OCI-LY7 (cell line): Measurements from ENCODE around the gene TARS3. TPM values are rescaled to one million over a fixed set of nuclear protein-coding genes. Genes with fewer than 3 reads are reported as not detected.

ENCODE experiments used
- BruUV-seq: library from RNA; stranded (reverse); fragments of 400-500 nt; replicated peaks from 2 replicates; lab custom pipeline; 2021; lab: Mats Ljungman, UMichigan
- CTCF ChIA-PET: fragments of 300-600 bp; sonication (Branson Sonifier 250); formaldehyde crosslinking; loops from one replicate; lab custom pipeline; 2022; ENCODE audit warnings: antibody characterized with exemption; ENCODE audit not compliant: unreplicated experiment; lab: Charles Lee
- POLR2A ChIA-PET: fragments of 300-600 bp; sonication (Branson Sonifier 250); formaldehyde crosslinking; loops from one replicate; lab custom pipeline; 2022; ENCODE audit warnings: antibody characterized with exemption; lab: Charles Lee
- DNase-seq: peaks from one replicate; pipeline ENCODE4 v3.0.0-alpha.2; 2015; ENCODE audit warnings: low spot score
- H2AFZ ChIP-seq: fragments of 200-600 bp; sonication (generic), shearing (Covaris generic); 2 replicates; pipeline ENCODE4 v1.6.1; 2014; ENCODE audit warnings: mild to moderate bottlenecking, antibody characterized with exemption, low read length, moderate library complexity
- H3K27ac ChIP-seq: fragments of 200-600 bp; sonication (generic); 2 replicates; pipeline ENCODE4 v1.5.1; 2014; ENCODE audit warnings: mixed run types, low read depth, mild to moderate bottlenecking, moderate library complexity, low read length, inconsistent platforms; ENCODE audit not compliant: poor library complexity, severe bottlenecking
- H3K36me3 ChIP-seq: fragments of 200-600 bp; sonication (generic); 2 replicates; pipeline ENCODE4 v1.6.1; 2014; ENCODE audit warnings: mild to moderate bottlenecking, antibody characterized with exemption, low read length, moderate library complexity, mixed read lengths; ENCODE audit not compliant: insufficient read depth
- H3K4me1 ChIP-seq: fragments of 200-600 bp; sonication (generic); 2 replicates; pipeline ENCODE4 v1.5.1; 2014; ENCODE audit warnings: mild to moderate bottlenecking, low read length; ENCODE audit not compliant: insufficient read depth, poor library complexity, severe bottlenecking
- H3K4me2 ChIP-seq: fragments of 200-600 bp; sonication (generic); 2 replicates; pipeline ENCODE4 v1.6.1; 2014; ENCODE audit warnings: mild to moderate bottlenecking, low read length
- H3K4me3 ChIP-seq: fragments of 200-600 bp; sonication (generic); 2 replicates; pipeline ENCODE4 v1.5.1; 2014; ENCODE audit warnings: mild to moderate bottlenecking, low read depth, low read length; ENCODE audit not compliant: poor library complexity, severe bottlenecking
- H3K79me2 ChIP-seq: fragments of 200-600 bp; sonication (generic); 2 replicates; pipeline ENCODE4 v1.6.1; 2016; ENCODE audit warnings: low read depth, mild to moderate bottlenecking, low read length, moderate library complexity, mixed read lengths; ENCODE audit not compliant: insufficient read depth
- H3K9me2 ChIP-seq: fragments of 200-600 bp; sonication (generic); 2 replicates; pipeline ENCODE4 v1.6.1; 2016; ENCODE audit warnings: mild to moderate bottlenecking, low read length, mixed read lengths; ENCODE audit not compliant: insufficient read depth
- H3K9me3 ChIP-seq: fragments of 200-600 bp; sonication (generic); 2 replicates; pipeline ENCODE4 v1.6.1; 2014; ENCODE audit warnings: mild to moderate bottlenecking, mixed run types, low read length, mixed read lengths
- H4K20me1 ChIP-seq: fragments of 200-600 bp; sonication (generic); 2 replicates; pipeline ENCODE4 v1.6.1; 2014; ENCODE audit warnings: mild to moderate bottlenecking, antibody characterized with exemption, low read length, moderate library complexity, mixed read lengths; ENCODE audit not compliant: insufficient read depth
- CTCF ChIP-seq: fragments of 200-600 bp; sonication (generic); conservative IDR thresholded peaks from 2 replicates; pipeline ENCODE4 v1.5.1; 2014; ENCODE audit warnings: mild to moderate bottlenecking, antibody characterized with exemption, low read length, moderate library complexity, mixed read lengths
- EZH2phosphoT487 ChIP-seq: fragments of 200-600 bp; sonication (generic); IDR thresholded peaks from 2 replicates; pipeline ENCODE4 v1.6.1; 2018; ENCODE audit warnings: low read depth, borderline replicate concordance, mild to moderate bottlenecking, mixed run types, antibody characterized with exemption, low read length, moderate library complexity, mixed read lengths
- intact Hi-C: fragments of 100-400 bp; cut with micrococcal nuclease; formaldehyde crosslinking; loops from one replicate; pipeline ENCODE4 v1.10.0; 2022; ENCODE audit not compliant: unreplicated experiment
- total RNA-seq, 2 experiments: library from RNA; depleted of rRNA in 1 of 2; stranded (reverse); fragments of >200 nt in 1 of 2; shearing (Covaris generic) in 1 of 2; gene quantifications; 2 replicates each; pipeline ENCODE4 v1.2.3, GENCODE V29; 2014 to 2022

The TARS3 gene
- total RNA-seq, 2 experiments from 2014 or later = 7.1 to 11.0 TPM

DNA sequence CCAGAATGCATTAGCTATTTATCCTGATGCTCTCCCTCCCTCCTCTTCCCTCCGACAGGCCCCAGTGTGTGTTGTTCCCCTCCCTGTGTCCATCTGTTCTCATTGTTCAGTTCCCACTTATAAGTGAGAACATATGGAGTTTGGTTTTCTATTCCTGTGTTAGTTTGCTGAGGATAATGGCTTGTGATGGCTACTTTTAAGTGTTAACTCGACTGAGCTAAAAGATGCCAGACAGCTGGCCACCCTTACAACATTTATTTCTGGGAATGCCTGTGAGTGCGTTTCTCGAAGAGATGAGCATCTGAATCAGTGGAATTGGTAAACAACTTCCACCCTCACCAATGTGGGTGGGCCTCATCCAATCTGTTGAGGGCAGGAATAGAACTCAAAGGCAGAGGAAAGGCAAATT is 47.3 kb downstream of the TARS3 start:
- Histone ChIP-seq H3K79me2 (no peaks in the 10 kb centered on the region), H3K36me3 (no peaks in the 10 kb centered on the region), H3K9me2 (no peaks in the 10 kb centered on the region), H3K27ac (no peak overlapping the region), H3K9me3 (no peaks in the 10 kb centered on the region), H3K4me3 (no peak overlapping the region), H4K20me1 (no peaks in the 10 kb centered on the region), H3K4me1 (no peaks in the 10 kb centered on the region), H2AFZ (no peak overlapping the region), H3K4me2 (no peak overlapping the region)
- TF ChIP-seq CTCF = no peak
- no peak for TF ChIP-seq EZH2phosphoT487
- intact Hi-C loops = no loop called here
- BruUV-seq = no TSS peak
- ChIA-PET CTCF (no interaction called here), POLR2A (interaction anchor here (0.6 to 0.7 kb wide), 3 partner anchors 10 to 43 kb away, joined by 3 to 5 read pairs (median 3); no protein-coding TSS in a partner anchor)
- DNase-seq = no peak

- DNase-seq = no peak
- Histone ChIP-seq H3K27ac (no peak overlapping the region), H3K36me3 (no peaks in the 10 kb centered on the region), H3K4me1 (no peaks in the 10 kb centered on the region), H3K9me2 (no peaks in the 10 kb centered on the region), H3K4me3 (no peak overlapping the region), H3K79me2 (no peaks in the 10 kb centered on the region), H3K9me3 (no peaks in the 10 kb centered on the region), H2AFZ (0 out of 2 replicates have a peak overlapping the region, but pooled peaks have one; percentile 49), H4K20me1 (no peaks in the 10 kb centered on the region), H3K4me2 (no peak overlapping the region)
- intact Hi-C loops = no loop called here
- CTCF ChIA-PET = no interaction called here
- BruUV-seq = no TSS peak
- POLR2A ChIA-PET = interaction anchor here (0.6 to 1.0 kb wide), 3 partner anchors 25 to 48 kb away, joined by 3 to 4 read pairs (median 3); no protein-coding TSS in a partner anchor
- TF ChIP-seq CTCF (no peak), EZH2phosphoT487 (no peak)
Measured at GRCh38 chr15:101675796-101676582, 48.3 kb downstream of the TARS3 start.

- ChIA-PET POLR2A (no interaction called here), CTCF (no interaction called here)
- no TSS peak for BruUV-seq
- Histone ChIP-seq H3K4me1 (no peaks in the 10 kb centered on the region), H3K9me2 (no peaks in the 10 kb centered on the region), H4K20me1 (no peaks in the 10 kb centered on the region), H3K4me3 (no peak overlapping the region), H3K4me2 (no peak overlapping the region), H3K79me2 (no peaks in the 10 kb centered on the region), H3K9me3 (no peaks in the 10 kb centered on the region), H3K27ac (no peak overlapping the region), H2AFZ (no peak overlapping the region), H3K36me3 (no peaks in the 10 kb centered on the region)
- TF ChIP-seq EZH2phosphoT487 (no peak), CTCF (no peak)
- no peak for DNase-seq
- intact Hi-C loops = no loop called here
Measured at GRCh38 chr15:101675015-101675414, 49.3 kb downstream of the TARS3 start.
